H9 (cell line): ENCODE data around the gene UNC45A. TPM values are rescaled to one million over a fixed set of nuclear protein-coding genes. Genes with fewer than 3 reads are reported as not detected.

ENCODE experiments used
- DNase-seq: peaks from one replicate; pipeline ENCODE4 v3.0.0-alpha.2; 2017
- H2AFZ ChIP-seq: one replicate; pipeline ENCODE4 v1.6.1; 2013; ENCODE audit warnings: mild to moderate bottlenecking, low read length, control low read depth, moderate library complexity
- H2AK5ac ChIP-seq: 2 replicates; pipeline ENCODE4 v1.6.1; 2013; ENCODE audit warnings: low read length, control low read depth, mixed read lengths; ENCODE audit not compliant: insufficient read length
- H2BK120ac ChIP-seq: one replicate; pipeline ENCODE4 v1.6.1; 2013; ENCODE audit warnings: low read depth, mild to moderate bottlenecking, low read length, control low read depth, inconsistent platforms; ENCODE audit not compliant: poor library complexity, severe bottlenecking
- H2BK12ac ChIP-seq: 2 replicates; pipeline ENCODE4 v1.6.1; 2013; ENCODE audit warnings: low read length, control low read depth, mixed read lengths, low read depth; ENCODE audit not compliant: insufficient read length
- H2BK15ac ChIP-seq: 2 replicates; pipeline ENCODE4 v1.6.1; 2013; ENCODE audit warnings: low read depth, low read length, control low read depth
- H2BK20ac ChIP-seq: one replicate; pipeline ENCODE4 v1.6.1; 2013; ENCODE audit warnings: low read depth, mild to moderate bottlenecking, low read length, control low read depth, inconsistent platforms; ENCODE audit not compliant: poor library complexity, severe bottlenecking
- H2BK5ac ChIP-seq: 2 replicates; pipeline ENCODE4 v1.6.1; 2013; ENCODE audit warnings: low read length, control low read depth, mixed read lengths; ENCODE audit not compliant: insufficient read length
- H3K14ac ChIP-seq: 2 replicates; pipeline ENCODE4 v1.6.1; 2013; ENCODE audit warnings: low read length, control low read depth; ENCODE audit not compliant: insufficient read depth
- H3K18ac ChIP-seq: 2 replicates; pipeline ENCODE4 v1.6.1; 2013; ENCODE audit warnings: low read depth, mild to moderate bottlenecking, mixed read lengths, low read length, control low read depth; ENCODE audit not compliant: insufficient read length
- H3K23ac ChIP-seq: 2 replicates; pipeline ENCODE4 v1.6.1; 2013; ENCODE audit warnings: low read length, control low read depth, mixed read lengths, low read depth; ENCODE audit not compliant: insufficient read length
- H3K23me2 ChIP-seq: 2 replicates; pipeline ENCODE4 v1.6.1; 2013; ENCODE audit warnings: low read depth, mild to moderate bottlenecking, mixed read lengths, low read length, control low read depth; ENCODE audit not compliant: insufficient read length, poor library complexity, severe bottlenecking
- H3K27ac ChIP-seq: 2 replicates; pipeline ENCODE4 v1.5.1; 2013; ENCODE audit warnings: low read length, control low read depth, mixed read lengths, low read depth; ENCODE audit not compliant: insufficient read length
- H3K27me3 ChIP-seq: 2 replicates; pipeline ENCODE4 v1.6.1; 2013; ENCODE audit warnings: low read length, control low read depth, inconsistent platforms; ENCODE audit not compliant: insufficient read depth
- H3K4ac ChIP-seq: 2 replicates; pipeline ENCODE4 v1.6.1; 2013; ENCODE audit warnings: low read depth, mild to moderate bottlenecking, control low read depth, inconsistent platforms, low read length, moderate library complexity
- H3K4me1 ChIP-seq: 2 replicates; pipeline ENCODE4 v1.6.1; 2013; ENCODE audit warnings: low read length, control low read depth, inconsistent platforms; ENCODE audit not compliant: insufficient read depth
- H3K4me2 ChIP-seq: 2 replicates; pipeline ENCODE4 v1.6.1; 2013; ENCODE audit warnings: low read length, control low read depth, mixed read lengths; ENCODE audit not compliant: insufficient read length, insufficient read depth
- H3K56ac ChIP-seq: 2 replicates; pipeline ENCODE4 v1.6.1; 2013; ENCODE audit warnings: low read depth, mild to moderate bottlenecking, mixed read lengths, low read length, control low read depth; ENCODE audit not compliant: insufficient read length
- H3K79me1 ChIP-seq: 2 replicates; pipeline ENCODE4 v1.6.1; 2013; ENCODE audit warnings: low read depth, mild to moderate bottlenecking, moderate library complexity, low read length, control low read depth, inconsistent platforms; ENCODE audit not compliant: insufficient read depth, poor library complexity, severe bottlenecking
- H3K79me2 ChIP-seq: 2 replicates; pipeline ENCODE4 v1.6.1; 2013; ENCODE audit warnings: low read length, control low read depth, inconsistent platforms; ENCODE audit not compliant: insufficient read depth
- H3K9ac ChIP-seq: 2 replicates; pipeline ENCODE4 v1.6.1; 2013; ENCODE audit warnings: low read length, control low read depth, mixed read lengths; ENCODE audit not compliant: insufficient read length; ENCODE audit errors: extremely low read depth
- H3K9me3 ChIP-seq: one replicate; pipeline ENCODE4 v1.6.1; 2013; ENCODE audit warnings: low read depth, low read length, inconsistent platforms; ENCODE audit not compliant: control insufficient read depth
- H3T11ph ChIP-seq: one replicate; pipeline ENCODE4 v1.6.1; 2013; ENCODE audit warnings: mild to moderate bottlenecking, low read length, control low read depth, inconsistent platforms
- H4K20me1 ChIP-seq: one replicate; pipeline ENCODE4 v1.6.1; 2013; ENCODE audit not compliant: control insufficient read depth, insufficient read length, insufficient read depth
- H4K5ac ChIP-seq: 2 replicates; pipeline ENCODE4 v1.6.1; 2013; ENCODE audit warnings: low read depth, mild to moderate bottlenecking, mixed read lengths, low read length, control low read depth; ENCODE audit not compliant: insufficient read length
- H4K8ac ChIP-seq: replicated peaks from 2 replicates; pipeline ENCODE4 v1.6.1; 2013; ENCODE audit warnings: low read length, control low read depth, mixed read lengths, low read depth; ENCODE audit not compliant: insufficient read length
- H4K91ac ChIP-seq: 2 replicates; pipeline ENCODE4 v1.6.1; 2013; ENCODE audit warnings: low read depth, mild to moderate bottlenecking, moderate library complexity, mixed read lengths, low read length, control low read depth; ENCODE audit not compliant: insufficient read length
- H3K27ac Mint-ChIP-seq, 3 experiments: 2 replicates in 2 of 3; 3 replicates in 1 of 3; pipeline ENCODE4 v1.8.0; 2020 to 2021; ENCODE audit warnings: mixed read lengths in 3 of 3, mild to moderate bottlenecking in 1 of 3, moderate library complexity in 1 of 3
- H3K27me3 Mint-ChIP-seq: 2 replicates; pipeline ENCODE4 v1.8.0; 2021; ENCODE audit warnings: low read depth, mild to moderate bottlenecking, moderate library complexity, mixed read lengths
- H3K36me3 Mint-ChIP-seq, 3 experiments: 2 replicates in 2 of 3; 3 replicates in 1 of 3; pipeline ENCODE4 v1.8.0; 2020 to 2021; ENCODE audit warnings: low read depth in 3 of 3, mixed read lengths in 3 of 3; ENCODE audit not compliant: insufficient read depth in 1 of 3
- H3K4me1 Mint-ChIP-seq, 2 experiments: 2 replicates each; pipeline ENCODE4 v1.8.0; 2020; ENCODE audit warnings: mixed read lengths in 2 of 2
- H3K4me3 Mint-ChIP-seq, 2 experiments: 2 replicates in 1 of 2; 3 replicates in 1 of 2; pipeline ENCODE4 v1.8.0; 2020 to 2021; ENCODE audit warnings: mild to moderate bottlenecking in 2 of 2, mixed read lengths in 2 of 2, moderate library complexity in 1 of 2
- H3K9me3 Mint-ChIP-seq, 2 experiments: 2 replicates in 1 of 2; 3 replicates in 1 of 2; pipeline ENCODE4 v1.8.0; 2020; ENCODE audit warnings: mild to moderate bottlenecking in 2 of 2, mixed read lengths in 2 of 2, moderate library complexity in 1 of 2
- WGBS: extraction: QIAGEN DNeasy Blood & Tissue Kit; methylation state at CpG from one replicate; pipeline ENCODE4 v1.1.7; 2013; ENCODE audit warnings: missing lambda C conversion rate, low lambda C conversion rate, mixed read lengths; ENCODE audit not compliant: insufficient read length; ENCODE audit errors: extremely low coverage; 5-methylcytosine and 5-hydroxymethylcytosine counted together
- total RNA-seq: library from RNA; stranded (reverse); gene quantifications from 2 replicates; pipeline ENCODE4 v1.2.1, GENCODE V29; 2021
- TF ChIP-seq, protein P1 (sequence below): fragments of 200-600 bp; sonication (generic); conservative IDR thresholded peaks from 3 replicates; pipeline ENCODE4 v1.8.0; 2021; ENCODE audit warnings: antibody characterized with exemption, mild to moderate bottlenecking

UNC45A gene
- total RNA-seq, 1 experiment from 2014 or later = 84.6 TPM

DNA sequence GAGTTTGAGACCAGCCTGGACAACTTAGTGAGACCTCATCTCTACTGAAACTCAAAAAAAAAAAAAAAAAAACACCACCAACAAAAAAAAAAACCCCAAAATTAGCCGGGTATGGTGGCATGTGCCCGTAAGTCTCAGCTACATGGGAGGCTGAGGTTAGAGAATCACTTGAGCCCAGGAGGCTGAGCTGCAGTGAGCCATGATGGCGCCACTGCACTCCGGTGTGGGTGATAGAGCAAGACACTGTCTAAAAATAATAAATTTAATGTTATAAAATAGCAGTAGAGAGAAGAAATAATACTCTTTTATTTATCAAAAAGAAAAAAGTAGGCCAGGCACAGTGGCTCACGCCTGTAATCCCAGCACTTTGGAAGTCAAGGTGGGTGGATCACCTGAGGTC is 37.0 kb downstream of the UNC45A start:
- Mint-ChIP-seq H3K36me3 (peaks cover 54 to 87% (median 83%) of the 10 kb centered on the region in 3 experiments; a peak in 6 of 7 replicates), H3K27ac (no peak overlapping the region), H3K9me3 (no peaks in the 10 kb centered on the region), H3K4me1 (no peaks in the 10 kb centered on the region), H3K27me3 (no peaks in the 10 kb centered on the region), H3K4me3 (no peak overlapping the region)
- Histone ChIP-seq H3K23me2 (no peaks in the 10 kb centered on the region), H3K79me2 (no peaks in the 10 kb centered on the region), H2BK20ac (no peak overlapping the region), H3K4me1 (no peaks in the 10 kb centered on the region), H2AK5ac (no peak overlapping the region), H2BK12ac (no peak overlapping the region), H3K23ac (no peak overlapping the region), H3K56ac (no peak overlapping the region), H2AFZ (no peak overlapping the region), H3K27ac (no peak overlapping the region), H2BK15ac (no peak overlapping the region), H3K27me3 (no peaks in the 10 kb centered on the region), H4K20me1 (no peaks in the 10 kb centered on the region), H3K4ac (no peak overlapping the region), H2BK120ac (no peak overlapping the region), H3K18ac (no peak overlapping the region), H3K14ac (no peak overlapping the region), H3K9ac (no peak overlapping the region), H3K9me3 (no peaks in the 10 kb centered on the region), H3T11ph (no peak overlapping the region), H4K91ac (no peak overlapping the region), H4K5ac (no peak overlapping the region), H4K8ac (no peak overlapping the region), H2BK5ac (no peak overlapping the region), H3K79me1 (peaks cover 2% of the 10 kb centered on the region), H3K4me2 (no peak overlapping the region)
- no peak for DNase-seq
- TF ChIP-seq, protein P1, sequence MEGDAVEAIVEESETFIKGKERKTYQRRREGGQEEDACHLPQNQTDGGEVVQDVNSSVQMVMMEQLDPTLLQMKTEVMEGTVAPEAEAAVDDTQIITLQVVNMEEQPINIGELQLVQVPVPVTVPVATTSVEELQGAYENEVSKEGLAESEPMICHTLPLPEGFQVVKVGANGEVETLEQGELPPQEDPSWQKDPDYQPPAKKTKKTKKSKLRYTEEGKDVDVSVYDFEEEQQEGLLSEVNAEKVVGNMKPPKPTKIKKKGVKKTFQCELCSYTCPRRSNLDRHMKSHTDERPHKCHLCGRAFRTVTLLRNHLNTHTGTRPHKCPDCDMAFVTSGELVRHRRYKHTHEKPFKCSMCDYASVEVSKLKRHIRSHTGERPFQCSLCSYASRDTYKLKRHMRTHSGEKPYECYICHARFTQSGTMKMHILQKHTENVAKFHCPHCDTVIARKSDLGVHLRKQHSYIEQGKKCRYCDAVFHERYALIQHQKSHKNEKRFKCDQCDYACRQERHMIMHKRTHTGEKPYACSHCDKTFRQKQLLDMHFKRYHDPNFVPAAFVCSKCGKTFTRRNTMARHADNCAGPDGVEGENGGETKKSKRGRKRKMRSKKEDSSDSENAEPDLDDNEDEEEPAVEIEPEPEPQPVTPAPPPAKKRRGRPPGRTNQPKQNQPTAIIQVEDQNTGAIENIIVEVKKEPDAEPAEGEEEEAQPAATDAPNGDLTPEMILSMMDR = no peak
- no CpG with 5 or more reads among the region's 5 CpGs for WGBS
